ENCODE measurements around the gene FUCA1. TPM values are rescaled to one million over a fixed set of nuclear protein-coding genes. Genes with fewer than 3 reads are reported as not detected.

The FUCA1 gene
- total RNA-seq, 1 donor from 2014 or later, result 18.1 TPM

DNA sequence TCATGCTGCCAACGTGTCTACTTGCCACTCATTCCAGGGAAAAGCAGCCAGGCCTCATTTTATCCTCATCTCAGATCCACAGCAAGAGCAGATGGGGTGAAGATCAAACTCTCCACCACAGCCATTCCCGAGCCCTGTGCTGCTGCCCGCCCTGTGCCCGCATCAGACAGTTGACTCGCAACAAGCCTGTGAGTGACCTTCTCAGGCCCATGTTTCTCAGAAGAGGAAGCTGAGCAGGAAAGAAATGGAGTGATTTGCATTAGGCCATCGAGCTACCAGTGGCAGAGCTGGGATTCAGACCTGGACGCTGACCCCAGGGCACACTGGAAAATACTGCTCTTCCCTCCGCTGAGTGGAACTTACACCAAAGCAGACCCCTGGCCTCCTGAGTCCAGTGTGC, 43.8 kb upstream of the FUCA1 start:
- Mint-ChIP-seq H3K36me3 (ENCODE audit: insufficient read depth) (no peaks in the 10 kb centered on the region), H3K9me3 (ENCODE audit: low read depth) (no peaks in the 10 kb centered on the region), H3K4me3 (ENCODE audit: low read depth) (no peak overlapping the region), H3K4me1 (ENCODE audit: low read depth) (no peaks in the 10 kb centered on the region), H3K27ac (no peak overlapping the region), H3K27me3 (peaks cover 4% of the 10 kb centered on the region)
- TF ChIP-seq, protein P1, sequence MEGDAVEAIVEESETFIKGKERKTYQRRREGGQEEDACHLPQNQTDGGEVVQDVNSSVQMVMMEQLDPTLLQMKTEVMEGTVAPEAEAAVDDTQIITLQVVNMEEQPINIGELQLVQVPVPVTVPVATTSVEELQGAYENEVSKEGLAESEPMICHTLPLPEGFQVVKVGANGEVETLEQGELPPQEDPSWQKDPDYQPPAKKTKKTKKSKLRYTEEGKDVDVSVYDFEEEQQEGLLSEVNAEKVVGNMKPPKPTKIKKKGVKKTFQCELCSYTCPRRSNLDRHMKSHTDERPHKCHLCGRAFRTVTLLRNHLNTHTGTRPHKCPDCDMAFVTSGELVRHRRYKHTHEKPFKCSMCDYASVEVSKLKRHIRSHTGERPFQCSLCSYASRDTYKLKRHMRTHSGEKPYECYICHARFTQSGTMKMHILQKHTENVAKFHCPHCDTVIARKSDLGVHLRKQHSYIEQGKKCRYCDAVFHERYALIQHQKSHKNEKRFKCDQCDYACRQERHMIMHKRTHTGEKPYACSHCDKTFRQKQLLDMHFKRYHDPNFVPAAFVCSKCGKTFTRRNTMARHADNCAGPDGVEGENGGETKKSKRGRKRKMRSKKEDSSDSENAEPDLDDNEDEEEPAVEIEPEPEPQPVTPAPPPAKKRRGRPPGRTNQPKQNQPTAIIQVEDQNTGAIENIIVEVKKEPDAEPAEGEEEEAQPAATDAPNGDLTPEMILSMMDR (IDR thresholded peaks at IDR 0.05; ENCODE audit: unreplicated experiment), result no peak
- DNase-seq (ENCODE audit: low spot score, unreplicated experiment), result no peak

DNA sequence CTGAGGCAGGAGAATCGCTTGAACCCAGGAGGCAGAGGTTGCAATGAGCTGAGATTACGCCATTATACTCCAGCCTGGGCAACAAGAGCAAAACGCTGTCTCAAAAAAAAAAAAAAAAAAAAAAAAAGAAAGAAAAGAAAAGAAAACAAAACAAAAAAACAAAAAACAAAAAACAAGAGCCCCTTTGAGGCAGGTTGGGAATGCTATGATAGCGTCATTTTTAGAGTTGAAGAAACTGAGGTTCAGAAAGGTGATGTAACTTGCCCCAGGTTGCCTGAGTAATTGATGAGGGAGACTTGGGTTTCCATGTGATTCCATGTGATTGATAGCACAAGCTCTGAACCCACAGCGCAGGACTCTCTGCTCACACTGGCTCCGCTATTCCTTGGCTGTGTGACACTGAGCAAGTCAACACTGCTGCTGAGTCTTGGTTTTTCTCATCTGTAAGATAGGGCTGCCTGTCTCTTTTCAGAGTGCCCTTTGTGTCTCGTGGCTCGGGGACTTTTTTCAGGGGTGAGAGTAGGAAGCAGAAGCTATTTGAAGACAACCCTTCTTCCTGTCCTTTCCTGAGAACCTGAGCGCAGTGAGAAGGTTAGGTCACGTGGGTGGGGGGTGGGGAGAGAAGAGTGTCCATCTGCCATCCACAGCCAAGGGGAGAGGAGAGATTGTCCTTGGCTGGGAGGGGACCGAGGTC, 42.6 kb upstream of the FUCA1 start:
- Mint-ChIP-seq H3K27me3 (peaks cover 9% of the 10 kb centered on the region), H3K9me3 (ENCODE audit: low read depth) (no peaks in the 10 kb centered on the region), H3K4me1 (ENCODE audit: low read depth) (no peaks in the 10 kb centered on the region), H3K36me3 (ENCODE audit: insufficient read depth) (no peaks in the 10 kb centered on the region), H3K27ac (no peak overlapping the region), H3K4me3 (ENCODE audit: low read depth) (no peak overlapping the region)
- TF ChIP-seq, protein P1 (IDR thresholded peaks at IDR 0.05; ENCODE audit: unreplicated experiment), result no peak
- DNase-seq (ENCODE audit: low spot score, unreplicated experiment), result no peak

DNA sequence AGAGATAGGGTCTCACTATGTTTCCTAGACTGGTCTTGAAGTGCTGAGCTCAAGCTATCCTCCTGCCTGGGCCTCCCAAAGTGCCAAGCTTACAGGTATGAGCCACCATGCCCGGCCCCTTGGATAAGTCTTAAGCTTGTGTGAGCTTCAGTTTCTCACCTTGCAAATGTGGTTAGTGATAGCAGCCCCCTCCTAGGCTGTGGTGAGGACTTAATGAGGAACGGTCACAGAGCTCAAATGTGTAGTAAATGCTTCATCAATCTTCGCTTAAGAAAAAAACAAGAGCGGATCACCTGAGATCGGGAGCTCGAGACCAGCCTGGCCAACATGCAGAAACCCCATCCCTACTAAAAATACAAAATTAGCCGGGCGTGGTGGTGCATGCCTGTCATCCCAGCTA, 42.1 kb upstream of the FUCA1 start:
- Mint-ChIP-seq H3K27ac (no peak overlapping the region), H3K27me3 (peaks cover 15% of the 10 kb centered on the region), H3K36me3 (ENCODE audit: insufficient read depth) (no peaks in the 10 kb centered on the region), H3K4me1 (ENCODE audit: low read depth) (no peaks in the 10 kb centered on the region), H3K4me3 (ENCODE audit: low read depth) (no peak overlapping the region), H3K9me3 (ENCODE audit: low read depth) (no peaks in the 10 kb centered on the region)
- no peak for DNase-seq (ENCODE audit: low spot score, unreplicated experiment)
- TF ChIP-seq, protein P1 (IDR thresholded peaks at IDR 0.05; ENCODE audit: unreplicated experiment), result no peak

DNA sequence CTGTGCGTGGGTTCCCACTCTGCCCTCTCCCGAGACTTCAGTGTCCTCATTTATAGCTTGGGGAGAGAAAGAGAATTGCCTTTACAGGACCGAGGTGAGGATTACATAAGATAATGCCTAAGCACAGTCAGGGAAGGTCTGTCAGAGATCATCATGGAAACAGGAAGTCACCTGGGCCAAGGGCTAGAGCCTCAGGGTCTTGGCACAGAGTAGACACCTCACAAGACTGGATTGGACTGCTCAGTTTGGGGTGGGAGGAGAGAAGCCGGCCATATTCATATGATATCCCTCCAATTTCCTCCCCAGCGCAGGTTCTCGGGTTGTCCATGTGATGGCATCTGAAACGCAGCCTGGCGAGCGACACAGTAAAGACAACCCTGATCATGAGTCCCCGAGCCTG, 41.3 kb upstream of the FUCA1 start:
- Mint-ChIP-seq H3K4me3 (ENCODE audit: low read depth) (no peak overlapping the region), H3K4me1 (ENCODE audit: low read depth) (no peaks in the 10 kb centered on the region), H3K27ac (no peak overlapping the region), H3K36me3 (ENCODE audit: insufficient read depth) (no peaks in the 10 kb centered on the region), H3K27me3 (peaks cover 22% of the 10 kb centered on the region), H3K9me3 (ENCODE audit: low read depth) (no peaks in the 10 kb centered on the region)
- DNase-seq (ENCODE audit: low spot score, unreplicated experiment), result no peak
- TF ChIP-seq, protein P1 (IDR thresholded peaks at IDR 0.05; ENCODE audit: unreplicated experiment), result no peak

DNA sequence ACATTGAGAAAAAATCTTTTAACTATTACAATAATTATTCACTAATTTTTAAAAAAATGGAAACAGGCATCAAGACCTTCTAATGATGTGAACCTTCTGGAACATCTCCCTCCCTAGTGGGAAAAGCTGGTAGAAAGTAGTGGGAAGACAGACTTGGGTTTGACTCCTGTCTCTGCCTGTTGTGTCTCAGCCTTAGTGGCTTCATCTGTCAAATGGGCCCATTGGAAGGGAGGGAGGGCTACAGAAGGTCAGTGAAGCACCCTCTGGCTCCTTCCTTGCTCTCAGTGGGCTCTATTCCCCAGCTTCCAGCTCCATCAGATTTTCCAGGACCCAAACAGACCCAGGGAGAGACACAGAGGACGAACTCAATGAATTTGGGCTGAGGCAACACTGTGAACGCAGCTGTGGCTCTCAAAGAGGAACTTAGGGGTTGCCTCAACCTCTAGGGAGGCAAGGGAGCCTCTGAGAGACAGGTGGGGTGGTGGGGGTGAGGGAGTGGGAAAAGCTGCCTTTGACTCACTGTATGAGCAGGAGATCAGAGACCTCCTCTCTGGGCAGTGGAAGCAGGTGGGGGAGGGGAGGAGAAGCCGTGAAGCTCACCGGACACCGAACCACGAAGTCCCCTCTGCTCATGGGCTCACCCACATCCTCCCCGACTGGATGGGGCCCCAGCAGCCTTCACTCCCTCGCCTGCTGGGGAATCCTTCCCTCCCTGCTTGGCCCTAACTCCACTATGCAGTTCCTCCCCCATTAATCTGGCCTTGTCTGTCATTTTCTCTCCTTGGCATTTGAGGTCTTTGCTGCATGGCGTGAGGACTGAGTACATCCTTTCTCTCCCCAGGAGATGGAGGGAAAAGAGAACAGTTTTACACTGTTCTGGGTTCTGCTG, 40.6 kb upstream of the FUCA1 start:
- Mint-ChIP-seq H3K27ac (no peak overlapping the region), H3K4me1 (ENCODE audit: low read depth) (no peaks in the 10 kb centered on the region), H3K36me3 (ENCODE audit: insufficient read depth) (no peaks in the 10 kb centered on the region), H3K9me3 (ENCODE audit: low read depth) (no peaks in the 10 kb centered on the region), H3K4me3 (ENCODE audit: low read depth) (no peak overlapping the region), H3K27me3 (peaks cover 29% of the 10 kb centered on the region)
- no peak for DNase-seq (ENCODE audit: low spot score, unreplicated experiment)
- TF ChIP-seq, protein P1 (IDR thresholded peaks at IDR 0.05; ENCODE audit: unreplicated experiment), result no peak
